Liver (tissue), 9 donors: ENCODE results near the gene TENM3. TPM values are rescaled to one million over a fixed set of nuclear protein-coding genes. Genes with fewer than 3 reads are reported as not detected.

Experiments
- DNase-seq: peaks from one replicate; pipeline ENCODE4 v3.0.0-alpha.2; 2017; ENCODE audit warnings: low spot score
- H3K27ac ChIP-seq, 2 donors: one replicate each; pipeline ENCODE4 v1.7.0; 2013; ENCODE audit warnings: inconsistent platforms in 2 of 2, low read length in 2 of 2, control low read depth in 1 of 2, low read depth in 1 of 2, mild to moderate bottlenecking in 1 of 2
- H3K27me3 ChIP-seq, 4 donors: one replicate each; pipeline versions ENCODE4 v1.6.1 to v1.7.0; 2013; ENCODE audit warnings: low read length in 3 of 4, inconsistent platforms in 1 of 4, mild to moderate bottlenecking in 1 of 4, moderate library complexity in 1 of 4; ENCODE audit not compliant: control insufficient read depth in 4 of 4, insufficient read depth in 4 of 4
- H3K36me3 ChIP-seq, 4 donors: one replicate each; pipeline versions ENCODE4 v1.6.1 to v1.7.0; 2013; ENCODE audit warnings: low read length in 3 of 4, mild to moderate bottlenecking in 3 of 4, low read depth in 1 of 4, moderate library complexity in 1 of 4; ENCODE audit not compliant: control insufficient read depth in 4 of 4, insufficient read depth in 3 of 4
- H3K4me1 ChIP-seq, 4 donors: one replicate each; pipeline versions ENCODE4 v1.6.1 to v1.7.0; 2013; ENCODE audit warnings: low read length in 3 of 4, mild to moderate bottlenecking in 3 of 4, moderate library complexity in 1 of 4; ENCODE audit not compliant: control insufficient read depth in 4 of 4, insufficient read depth in 4 of 4
- H3K4me3 ChIP-seq, 3 donors: one replicate each; pipeline versions ENCODE4 v1.6.1 to v1.7.0; 2013; ENCODE audit warnings: low read length in 3 of 3, control low read depth in 1 of 3, low read depth in 1 of 3, mild to moderate bottlenecking in 1 of 3
- H3K9ac ChIP-seq, 2 donors: one replicate each; pipeline ENCODE4 v1.7.0; 2013; ENCODE audit warnings: low read length in 2 of 2, mild to moderate bottlenecking in 2 of 2, moderate library complexity in 2 of 2, control low read depth in 1 of 2, low read depth in 1 of 2
- H3K9me3 ChIP-seq, 4 donors: one replicate each; pipeline versions ENCODE4 v1.6.1 to v1.7.0; 2013; ENCODE audit warnings: low read length in 3 of 4; ENCODE audit not compliant: control insufficient read depth in 4 of 4
- CTCF ChIP-seq: fragments of 150-350 bp; IDR thresholded peaks from 2 replicates; pipeline ENCODE4 v1.5.1; 2017; ENCODE audit warnings: improper control_type of control experiment, low read depth, low read length; ENCODE audit not compliant: missing input control
- EGR1 ChIP-seq, 2 donors: IDR thresholded peaks; 2 replicates each; pipeline ENCODE4 v1.6.1; 2016 to 2018; ENCODE audit warnings: antibody characterized with exemption in 2 of 2, low read depth in 2 of 2
- FOXA1 ChIP-seq: IDR thresholded peaks from 2 replicates; pipeline ENCODE4 v1.6.1; 2016; ENCODE audit warnings: antibody characterized with exemption
- FOXA2 ChIP-seq: IDR thresholded peaks from 2 replicates; pipeline ENCODE4 v1.6.1; 2016; ENCODE audit warnings: antibody characterized with exemption
- GABPA ChIP-seq, 2 donors: IDR thresholded peaks in 1 of 2; conservative IDR thresholded peaks in 1 of 2; 2 replicates each; pipeline ENCODE4 v1.6.1; 2016; ENCODE audit warnings: antibody characterized with exemption in 2 of 2, mild to moderate bottlenecking in 1 of 2, moderate library complexity in 1 of 2
- HNF4A ChIP-seq, 2 donors: conservative IDR thresholded peaks; 2 replicates each; pipeline ENCODE4 v1.6.1; 2016; ENCODE audit warnings: antibody characterized with exemption in 2 of 2, mild to moderate bottlenecking in 2 of 2
- JUND ChIP-seq, 2 donors: IDR thresholded peaks; 2 replicates each; pipeline ENCODE4 v1.6.1; 2016; ENCODE audit warnings: antibody characterized with exemption in 2 of 2
- NR2F2 ChIP-seq: IDR thresholded peaks from 2 replicates; pipeline ENCODE4 v1.6.1; 2016; ENCODE audit warnings: antibody characterized with exemption
- RAD21 ChIP-seq, 2 donors: IDR thresholded peaks; 2 replicates each; pipeline ENCODE4 v1.6.1; 2016; ENCODE audit warnings: antibody characterized with exemption in 2 of 2, mild to moderate bottlenecking in 2 of 2
- RXRA ChIP-seq, 2 donors: IDR thresholded peaks; 2 replicates each; pipeline ENCODE4 v1.6.1; 2017 to 2018; ENCODE audit warnings: antibody characterized with exemption in 2 of 2, mild to moderate bottlenecking in 1 of 2
- SP1 ChIP-seq: IDR thresholded peaks from 2 replicates; pipeline ENCODE4 v1.6.1; 2018; ENCODE audit warnings: antibody characterized with exemption, mild to moderate bottlenecking
- TAF1 ChIP-seq: conservative IDR thresholded peaks from 2 replicates; pipeline ENCODE4 v1.6.1; 2016; ENCODE audit warnings: antibody characterized with exemption, mild to moderate bottlenecking
- YY1 ChIP-seq: IDR thresholded peaks from 2 replicates; pipeline ENCODE4 v1.6.1; 2016; ENCODE audit warnings: antibody characterized with exemption, mild to moderate bottlenecking
- WGBS: extraction: QIAGEN DNeasy Blood & Tissue Kit; methylation state at CpG from one replicate; pipeline ENCODE4 v1.1.7; 2013; 5-methylcytosine and 5-hydroxymethylcytosine counted together
- polyA plus RNA-seq, 2 donors: library from polyadenylated mRNA; stranded (reverse) in 1 of 2; unstranded in 1 of 2; fragments of 200-250 nt in 1 of 2; fragments of >200 nt in 1 of 2; fragmentation: Nextera tagmentation in 1 of 2; extraction: Ambion mirVana in 1 of 2; gene quantifications; one replicate each; pipeline versions ENCODE4 v1.2.1 to v1.2.3, GENCODE V29; 2013 to 2015
- total RNA-seq, 2 donors: library from RNA; depleted of rRNA; stranded (reverse); fragments of >200 nt; gene quantifications; one replicate each; pipeline ENCODE4 v1.2.3, GENCODE V29; 2014
- TF ChIP-seq, protein P1 (sequence below): IDR thresholded peaks from 2 replicates; pipeline ENCODE4 v1.6.1; 2016; ENCODE audit warnings: antibody characterized with exemption
- TF ChIP-seq, protein P2 (sequence below): IDR thresholded peaks from 2 replicates; pipeline ENCODE4 v1.6.1; 2016; ENCODE audit warnings: antibody characterized with exemption
- donor health status: healthy.
- donor health status: healthy.
- donor health status: healthy.
- donor health status: healthy.
- donor health status: healthy.

The TENM3 gene
- total and polyA plus RNA-seq, 4 donors, result 0.32 to 16.8 (median 0.70) TPM

DNA sequence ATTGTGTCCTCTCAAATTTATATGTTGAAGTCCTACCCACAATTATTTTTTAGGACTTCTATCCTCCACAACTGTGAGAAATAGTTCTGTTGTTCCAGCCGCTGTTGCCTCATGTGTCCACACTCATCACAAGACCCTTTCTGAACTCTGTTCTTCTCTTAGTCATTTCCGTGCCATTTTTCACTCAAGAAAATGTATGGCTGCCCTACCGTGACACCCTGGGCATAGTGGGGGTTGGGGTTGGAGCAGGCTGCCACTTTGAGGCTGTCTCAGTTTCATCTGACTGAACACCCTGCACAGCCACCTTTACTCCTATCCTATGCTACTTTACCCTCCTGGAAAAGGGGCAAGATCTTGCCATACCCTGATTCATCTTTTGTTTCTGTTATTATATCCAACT lies 319.1 kb downstream of the TENM3 start:
- no peaks in the 10 kb centered on the region for H3K4me1 ChIP-seq
- no peak overlapping the region for H3K27ac ChIP-seq
- no peak for DNase-seq
- H3K4me3 ChIP-seq, result no peak overlapping the region
- H3K27me3 ChIP-seq, result no peaks in the 10 kb centered on the region
- TF ChIP-seq TAF1 (no peak), RXRA (IDR thresholded peaks at IDR 0.05) (no peak), YY1 (no peak), FOXA1 (no peak)
- H3K9me3 ChIP-seq, result no peaks in the 10 kb centered on the region
- WGBS, result 90% methylated on average over 3 of the region's 3 CpGs
- no peaks in the 10 kb centered on the region for H3K36me3 ChIP-seq
- H3K9ac ChIP-seq, result no peak overlapping the region

GRCh38 chr4:182564724-182565369 lies 321.6 kb downstream of the TENM3 start:
- Histone ChIP-seq H3K27me3 (no peaks in the 10 kb centered on the region), H3K9ac (no peak overlapping the region), H3K27ac (no peak overlapping the region), H3K4me3 (no peak overlapping the region), H3K9me3 (no peaks in the 10 kb centered on the region), H3K4me1 (no peaks in the 10 kb centered on the region), H3K36me3 (no peaks in the 10 kb centered on the region)
- DNase-seq, result no peak
- WGBS, result 79% methylated on average over 4 of the region's 4 CpGs
- no peak for TF ChIP-seq EGR1 (IDR thresholded peaks at IDR 0.05; ENCODE audit: low read depth in 2 of 2)
- no peak for TF ChIP-seq YY1
- no peak for TF ChIP-seq NR2F2
- no peak for TF ChIP-seq JUND (IDR thresholded peaks at IDR 0.05)
- TF ChIP-seq RAD21 (IDR thresholded peaks at IDR 0.05), result no peak
- TF ChIP-seq FOXA1, result no peak
- no peak for TF ChIP-seq SP1
- no peak for TF ChIP-seq HNF4A (conservative IDR thresholded peaks at IDR 0.05)
- TF ChIP-seq RXRA (IDR thresholded peaks at IDR 0.05), result no peak
- TF ChIP-seq, protein P1, sequence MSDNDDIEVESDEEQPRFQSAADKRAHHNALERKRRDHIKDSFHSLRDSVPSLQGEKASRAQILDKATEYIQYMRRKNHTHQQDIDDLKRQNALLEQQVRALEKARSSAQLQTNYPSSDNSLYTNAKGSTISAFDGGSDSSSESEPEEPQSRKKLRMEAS, result no peak
- no peak for TF ChIP-seq TAF1
- TF ChIP-seq CTCF, result no peak
- no peak for TF ChIP-seq FOXA2
- no peak for TF ChIP-seq GABPA (IDR thresholded peaks at IDR 0.05 in 1 of 2, conservative IDR thresholded peaks at IDR 0.05 in 1 of 2)

GRCh38 chr4:182567119-182567518 lies 323.9 kb downstream of the TENM3 start:
- no peaks in the 10 kb centered on the region for H3K36me3 ChIP-seq
- no peak for DNase-seq
- no peak overlapping the region for H3K4me3 ChIP-seq
- WGBS, result 76% methylated on average over 6 of the region's 6 CpGs
- TF ChIP-seq, protein P2, sequence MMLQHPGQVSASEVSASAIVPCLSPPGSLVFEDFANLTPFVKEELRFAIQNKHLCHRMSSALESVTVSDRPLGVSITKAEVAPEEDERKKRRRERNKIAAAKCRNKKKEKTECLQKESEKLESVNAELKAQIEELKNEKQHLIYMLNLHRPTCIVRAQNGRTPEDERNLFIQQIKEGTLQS, result no peak
- no peak for TF ChIP-seq TAF1
- no peaks in the 10 kb centered on the region for H3K4me1 ChIP-seq
- H3K9me3 ChIP-seq, result no peaks in the 10 kb centered on the region
- no peaks in the 10 kb centered on the region for H3K27me3 ChIP-seq
- no peak overlapping the region for H3K9ac ChIP-seq
- H3K27ac ChIP-seq, result no peak overlapping the region
